Measurements from ENCODE around the gene FHAD1.

FHAD1 gene

GRCh38 chr1:15401391-15402055 lies 154.5 kb downstream of the FHAD1 start:
- TF ChIP-seq, protein P1, sequence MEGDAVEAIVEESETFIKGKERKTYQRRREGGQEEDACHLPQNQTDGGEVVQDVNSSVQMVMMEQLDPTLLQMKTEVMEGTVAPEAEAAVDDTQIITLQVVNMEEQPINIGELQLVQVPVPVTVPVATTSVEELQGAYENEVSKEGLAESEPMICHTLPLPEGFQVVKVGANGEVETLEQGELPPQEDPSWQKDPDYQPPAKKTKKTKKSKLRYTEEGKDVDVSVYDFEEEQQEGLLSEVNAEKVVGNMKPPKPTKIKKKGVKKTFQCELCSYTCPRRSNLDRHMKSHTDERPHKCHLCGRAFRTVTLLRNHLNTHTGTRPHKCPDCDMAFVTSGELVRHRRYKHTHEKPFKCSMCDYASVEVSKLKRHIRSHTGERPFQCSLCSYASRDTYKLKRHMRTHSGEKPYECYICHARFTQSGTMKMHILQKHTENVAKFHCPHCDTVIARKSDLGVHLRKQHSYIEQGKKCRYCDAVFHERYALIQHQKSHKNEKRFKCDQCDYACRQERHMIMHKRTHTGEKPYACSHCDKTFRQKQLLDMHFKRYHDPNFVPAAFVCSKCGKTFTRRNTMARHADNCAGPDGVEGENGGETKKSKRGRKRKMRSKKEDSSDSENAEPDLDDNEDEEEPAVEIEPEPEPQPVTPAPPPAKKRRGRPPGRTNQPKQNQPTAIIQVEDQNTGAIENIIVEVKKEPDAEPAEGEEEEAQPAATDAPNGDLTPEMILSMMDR (IDR thresholded peaks at IDR 0.05; ENCODE audit: insufficient read depth, low read depth, low read length, missing control alignments), result no peak
- DNase-seq (ENCODE audit: low read depth), result no peak
- H3K4me3 ChIP-seq (ENCODE audit: low read length), result no peak overlapping the region

GRCh38 chr1:15402809-15403450 lies 155.9 kb downstream of the FHAD1 start:
- TF ChIP-seq, protein P1 (IDR thresholded peaks at IDR 0.05; ENCODE audit: insufficient read depth, low read depth, low read length, missing control alignments), result no peak
- no peak for DNase-seq (ENCODE audit: low read depth)
- no peak overlapping the region for H3K4me3 ChIP-seq (ENCODE audit: low read length)

DNA sequence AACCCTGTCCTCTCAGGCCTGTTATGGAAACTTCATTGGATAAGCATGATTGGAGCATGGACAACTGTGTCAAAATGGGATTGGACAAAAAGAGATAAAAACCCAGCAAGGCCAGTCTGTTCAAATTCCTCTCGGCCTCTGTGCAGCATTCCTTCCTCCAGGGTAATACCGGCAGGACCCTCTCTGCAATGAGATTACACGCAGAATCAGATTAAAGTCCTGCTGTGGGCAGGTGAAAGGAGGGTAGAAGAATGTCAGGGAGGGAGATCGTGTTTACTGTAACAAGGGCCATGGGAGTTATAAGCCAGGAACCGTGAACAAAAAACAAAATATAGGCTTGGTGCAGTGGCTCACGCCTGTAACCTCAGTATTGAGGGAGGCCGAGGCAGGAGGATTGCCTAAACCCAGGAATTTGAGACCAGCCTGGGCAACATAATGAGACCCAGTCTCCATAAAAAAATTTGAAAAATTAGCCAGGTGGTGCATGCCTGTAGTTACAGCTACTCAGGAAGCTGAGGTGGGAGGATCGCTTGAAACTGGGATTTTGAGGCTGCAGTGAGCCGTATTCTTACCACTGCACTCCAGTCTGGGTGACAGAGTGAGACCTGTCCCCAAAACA lies 157.0 kb downstream of the FHAD1 start:
- DNase-seq (ENCODE audit: low read depth), result no peak
- TF ChIP-seq, protein P1 (IDR thresholded peaks at IDR 0.05; ENCODE audit: insufficient read depth, low read depth, low read length, missing control alignments), result no peak
- no peak overlapping the region for H3K4me3 ChIP-seq (ENCODE audit: low read length)

DNA sequence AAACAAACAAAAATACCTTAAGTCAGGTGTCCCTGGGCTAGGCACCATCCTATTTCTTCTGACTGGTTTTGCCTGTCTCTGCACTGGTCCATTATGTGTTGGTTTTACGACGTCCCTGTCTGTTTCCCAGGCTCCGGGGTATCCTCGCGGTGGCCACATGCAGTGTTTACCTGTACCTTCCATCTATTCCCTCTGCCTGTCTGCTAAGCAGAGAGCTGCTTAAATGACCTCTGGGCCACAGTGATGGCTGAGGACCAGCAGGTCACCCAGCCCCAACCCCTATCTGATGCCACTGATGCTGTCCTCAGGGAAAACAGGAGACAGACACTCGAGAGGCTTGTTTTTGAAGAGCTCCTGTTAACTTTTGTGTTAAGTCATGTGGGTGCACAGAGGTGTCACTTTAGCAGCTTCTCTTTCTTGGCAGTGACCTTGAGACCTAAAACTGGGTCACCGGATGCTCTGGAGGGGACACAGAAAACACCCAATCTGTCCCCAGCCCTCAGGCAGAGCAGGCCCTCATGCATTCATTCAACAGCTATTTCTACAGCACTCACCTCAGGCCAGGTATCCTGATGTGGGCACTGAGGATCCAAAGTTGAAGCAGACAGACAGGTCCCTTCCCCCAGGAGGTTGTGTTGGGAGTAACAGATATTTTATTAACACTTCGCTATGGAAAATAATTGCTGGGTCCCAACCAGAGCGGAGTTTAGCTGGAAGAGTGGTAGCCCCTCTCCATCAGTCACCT lies 158.3 kb downstream of the FHAD1 start:
- DNase-seq (ENCODE audit: low read depth), result no peak
- H3K4me3 ChIP-seq (ENCODE audit: low read length), result no peak overlapping the region
- TF ChIP-seq, protein P1 (IDR thresholded peaks at IDR 0.05; ENCODE audit: insufficient read depth, low read depth, low read length, missing control alignments), result no peak

- DNase-seq (ENCODE audit: low read depth), result peak; percentile 79
- H3K4me3 ChIP-seq (ENCODE audit: low read length), result no peak overlapping the region
- TF ChIP-seq, protein P1 (IDR thresholded peaks at IDR 0.05; ENCODE audit: insufficient read depth, low read depth, low read length, missing control alignments), result no peak
Measured at GRCh38 chr1:15406614-15407559, 159.9 kb downstream of the FHAD1 start.

GRCh38 chr1:15407580-15407979 lies 160.6 kb downstream of the FHAD1 start:
- H3K4me3 ChIP-seq (ENCODE audit: low read length), result no peak overlapping the region
- TF ChIP-seq, protein P1 (IDR thresholded peaks at IDR 0.05; ENCODE audit: insufficient read depth, low read depth, low read length, missing control alignments), result no peak
- no peak for DNase-seq (ENCODE audit: low read depth)
